SH-SY5Y (cell line): ENCODE results near the gene BMP10.

Experiments used
- GATA2 ChIP-seq: IDR thresholded peaks from 2 replicates; pipeline ENCODE4 v1.6.1; 2011; ENCODE audit warnings: mild to moderate bottlenecking, low read depth, low read length
- GATA3 ChIP-seq: IDR thresholded peaks from 2 replicates; pipeline ENCODE4 v1.6.1; 2011; ENCODE audit warnings: low read depth, mild to moderate bottlenecking, low read length, moderate library complexity

BMP10 gene

GRCh38 chr2:68850524-68850923, 20.7 kb downstream of the BMP10 start:
- TF ChIP-seq GATA2 (no peak), GATA3 (no peak)

DNA sequence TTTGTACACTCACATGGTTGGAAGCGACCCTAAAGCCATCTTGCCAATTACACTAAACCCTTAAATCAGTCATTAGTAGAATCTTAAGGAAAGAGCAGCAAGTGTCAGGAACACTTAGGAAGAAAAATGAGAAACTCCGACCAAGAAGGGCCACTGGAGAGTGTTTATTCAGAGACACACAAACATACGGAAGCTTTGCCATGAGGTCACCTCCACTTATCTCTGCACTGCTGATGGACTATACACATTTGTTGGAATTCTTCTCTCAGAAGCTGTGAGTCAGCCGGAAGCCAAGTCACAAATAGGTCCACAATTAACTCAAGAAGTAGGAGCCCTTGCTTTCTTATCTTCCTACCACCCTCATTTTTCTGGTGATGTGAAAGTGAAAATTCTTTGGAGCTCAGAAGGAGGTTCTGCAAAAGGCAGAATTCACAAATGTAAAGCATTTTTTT, 21.6 kb downstream of the BMP10 start:
- TF ChIP-seq GATA3 (no peak), GATA2 (no peak)

GRCh38 chr2:68847751-68848150, 23.4 kb downstream of the BMP10 start:
- TF ChIP-seq GATA2 (no peak), GATA3 (no peak)

- TF ChIP-seq GATA3, result no peak
- no peak for TF ChIP-seq GATA2
These were observed 25.1 kb downstream of the BMP10 start for GRCh38 chr2:68846091-68846490.

GRCh38 chr2:68845043-68845442, 26.2 kb downstream of the BMP10 start:
- TF ChIP-seq GATA3 (no peak), GATA2 (no peak)

DNA sequence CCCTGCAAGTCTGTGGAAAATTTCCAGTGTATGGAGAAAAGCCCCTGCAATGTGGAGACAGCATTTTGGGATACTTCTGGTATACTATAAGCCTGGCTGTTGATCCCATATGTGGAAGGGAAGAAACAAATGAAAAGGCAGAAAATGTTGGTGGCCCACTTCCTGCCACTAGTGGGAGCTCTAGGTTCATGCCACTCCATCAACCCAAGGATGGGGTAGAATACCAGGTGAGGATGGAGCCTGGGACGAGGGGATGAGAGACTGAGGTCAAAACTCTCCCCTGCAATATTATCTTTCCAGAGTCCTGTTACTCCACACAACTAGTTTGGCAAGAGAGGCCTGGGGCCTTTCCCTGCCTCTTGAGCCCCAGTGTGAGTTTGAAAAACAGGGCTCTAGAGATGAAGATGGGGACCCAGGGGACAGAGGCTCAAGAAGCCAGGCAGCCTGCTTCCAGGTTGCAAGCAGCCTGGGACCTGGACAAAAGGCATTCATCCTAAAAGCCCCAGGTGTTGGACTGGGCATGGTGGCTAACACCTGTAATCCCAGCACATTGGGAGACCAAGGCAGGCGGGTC, 31.9 kb downstream of the BMP10 start:
- TF ChIP-seq GATA2 (no peak), GATA3 (no peak)

GRCh38 chr2:68838641-68839040, 32.6 kb downstream of the BMP10 start:
- TF ChIP-seq GATA3, result no peak
- no peak for TF ChIP-seq GATA2

GRCh38 chr2:68837861-68838341, 33.3 kb downstream of the BMP10 start:
- TF ChIP-seq GATA2, result no peak
- no peak for TF ChIP-seq GATA3

GRCh38 chr2:68837164-68837860, 33.9 kb downstream of the BMP10 start:
- TF ChIP-seq GATA3 (no peak), GATA2 (no peak)

DNA sequence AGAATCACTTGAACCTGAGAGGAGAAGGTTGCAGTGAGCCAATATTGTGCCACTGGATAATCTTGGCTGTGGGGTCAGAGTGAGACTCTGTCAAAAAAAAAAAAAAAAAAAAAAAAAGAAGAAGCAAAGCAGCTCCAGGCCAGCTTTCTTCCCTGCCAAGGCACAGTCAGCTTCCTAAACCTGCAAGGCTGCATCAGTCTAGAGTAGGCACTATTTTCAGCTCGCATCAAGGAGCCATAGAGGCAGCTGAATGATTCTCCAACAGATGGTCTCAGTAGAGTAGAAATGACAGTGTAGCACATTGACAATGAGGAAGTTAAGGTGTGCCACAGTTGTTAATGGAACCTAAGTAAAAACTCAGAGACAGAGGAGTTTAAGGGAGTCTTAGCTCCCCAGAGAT, 35.6 kb downstream of the BMP10 start:
- TF ChIP-seq GATA2 (no peak), GATA3 (no peak)

GRCh38 chr2:68834737-68835376, 36.3 kb downstream of the BMP10 start:
- no peak for TF ChIP-seq GATA3
- no peak for TF ChIP-seq GATA2

DNA sequence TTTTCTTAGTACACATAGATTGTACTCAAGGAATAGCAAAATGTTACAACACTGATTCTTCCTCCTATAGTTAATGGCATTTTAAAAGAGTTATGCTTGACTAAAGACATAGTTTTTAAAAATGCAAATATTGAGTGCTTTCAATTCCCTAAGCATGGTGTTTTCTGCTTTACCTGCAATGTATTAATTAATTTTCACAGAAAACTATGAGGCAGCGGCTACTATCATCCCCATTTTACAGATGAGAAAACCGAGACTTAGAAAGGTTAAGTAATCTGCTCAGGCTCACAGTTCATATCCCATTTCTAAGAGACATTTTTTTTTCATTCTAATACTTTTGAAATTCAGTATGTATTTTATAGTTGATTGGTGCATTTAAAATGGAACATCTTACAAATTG, 38.0 kb downstream of the BMP10 start:
- no peak for TF ChIP-seq GATA2
- TF ChIP-seq GATA3, result no peak

DNA sequence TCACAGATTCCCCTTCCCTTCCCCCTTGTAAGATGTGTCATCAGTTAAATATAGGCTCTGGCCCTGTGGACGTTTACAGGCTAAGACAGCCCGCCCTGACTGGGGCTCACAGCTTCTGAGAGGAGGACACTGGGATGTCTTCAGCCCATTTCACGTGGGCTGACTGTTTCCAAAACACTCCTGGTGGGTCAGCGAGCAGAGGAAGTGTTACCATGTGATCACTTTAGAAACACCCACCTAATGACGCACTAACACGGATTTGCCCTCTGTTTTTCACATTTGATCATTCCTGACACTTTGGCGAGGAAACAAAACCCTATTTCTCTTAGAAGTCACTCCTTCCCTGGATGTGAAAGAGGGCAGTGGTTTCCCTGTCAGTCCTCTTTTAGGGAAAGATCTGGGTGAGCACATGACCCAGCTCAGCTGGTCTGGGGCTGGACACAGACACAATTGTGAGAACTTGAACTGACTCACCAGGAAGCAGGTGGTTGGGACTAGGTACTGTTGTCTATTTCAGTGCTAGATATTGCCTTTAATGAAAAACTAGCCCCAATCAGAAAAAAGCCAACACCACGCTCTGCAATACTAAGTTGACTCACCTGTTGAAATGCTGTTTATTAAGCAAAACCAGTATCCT, 38.8 kb downstream of the BMP10 start:
- TF ChIP-seq GATA2 (no peak), GATA3 (no peak)

- no peak for TF ChIP-seq GATA2
- TF ChIP-seq GATA3, result no peak
These were observed 39.4 kb downstream of the BMP10 start for GRCh38 chr2:68831686-68832232.
